ENCODE data around the gene CALM3.

GRCh38 chr19:46554161-46554560 lies 47.0 kb upstream of the CALM3 start:
- no peak for TF ChIP-seq YY1 (IDR thresholded peaks at IDR 0.05; ENCODE audit: insufficient read depth, insufficient read length)
- no peak for TF ChIP-seq ZNF274 (IDR thresholded peaks at IDR 0.05; ENCODE audit: low read depth, low read length)
- TF ChIP-seq SUZ12 (IDR thresholded peaks at IDR 0.05; ENCODE audit: extremely low read depth, insufficient read depth, insufficient read length) = no peak
